ENCODE measurements around the gene GFI1B.

DNA sequence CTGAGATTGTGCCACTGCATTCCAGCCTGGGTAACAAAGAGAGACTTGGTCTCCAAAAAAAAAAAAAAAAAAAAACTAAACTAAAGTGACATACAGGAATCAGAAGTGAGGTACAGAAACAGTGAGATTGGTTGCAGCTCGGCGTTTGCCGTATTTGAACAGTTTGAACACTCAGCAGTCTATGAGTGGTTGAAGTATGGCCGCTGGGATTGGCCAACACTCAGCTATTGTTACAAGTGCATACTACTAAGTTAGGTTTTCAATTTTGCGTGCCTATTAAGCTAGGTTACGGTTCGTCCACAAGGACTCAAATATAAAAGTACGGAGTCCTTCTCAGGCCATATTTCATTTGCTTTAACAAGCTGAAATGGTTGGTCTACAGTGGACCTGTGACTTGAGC lies 30.7 kb upstream of the GFI1B start:
- TF ChIP-seq CTCF (IDR thresholded peaks at IDR 0.05) (no peak), TCF7 (CRISPR knock-in tag; IDR thresholded peaks at IDR 0.05; ENCODE audit: low read depth) (no peak), GABPB1 (CRISPR knock-in tag; IDR thresholded peaks at IDR 0.05) (no peak)
- TF ChIP-seq, protein P1, sequence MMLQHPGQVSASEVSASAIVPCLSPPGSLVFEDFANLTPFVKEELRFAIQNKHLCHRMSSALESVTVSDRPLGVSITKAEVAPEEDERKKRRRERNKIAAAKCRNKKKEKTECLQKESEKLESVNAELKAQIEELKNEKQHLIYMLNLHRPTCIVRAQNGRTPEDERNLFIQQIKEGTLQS (CRISPR knock-in tag; conservative IDR thresholded peaks at IDR 0.05), result no peak

All from WTC11 (cell line).